Measurements from ENCODE around the gene LOXL3. TPM values are rescaled to one million over a fixed set of nuclear protein-coding genes. Genes with fewer than 3 reads are reported as not detected.

Gene LOXL3
- total RNA-seq, 1 experiment from 2014 or later, result 29.0 TPM

GRCh38 chr2:74535440-74535965 is 18.2 kb downstream of the LOXL3 start:
- TF ChIP-seq CTCF (conservative IDR thresholded peaks at IDR 0.05), result no peak
- H3K14ac ChIP-seq (ENCODE audit: insufficient read depth, low read length), result no peak overlapping the region

More at GRCh38 chr2:74535440-74535965, 18.2 kb downstream of the LOXL3 start:
- Mint-ChIP-seq H3K36me3 (ENCODE audit: insufficient read depth in 1 of 3, low read depth in 3 of 3) (peaks cover 0 to 34% (median 24%) of the 10 kb centered on the region in 3 experiments; a peak in 6 of 7 replicates), H3K27ac (peak overlapping the region in 1 of 3 experiments; percentile 20; a peak in 1 of 7 replicates), H3K27me3 (ENCODE audit: low read depth) (peaks cover 2% of the 10 kb centered on the region; the same call in 1 of the 2 replicates), H3K4me3 (no peak overlapping the region; a peak in 1 of 5 replicates), H3K9me3 (no peaks in the 10 kb centered on the region), H3K4me1 (peaks cover 11 to 14% of the 10 kb centered on the region in 2 experiments)
- no peak overlapping the region for H3K9ac ChIP-seq (ENCODE audit: extremely low read depth, insufficient read length, low read length)
- no peak overlapping the region for H2BK120ac ChIP-seq (ENCODE audit: low read depth, low read length, poor library complexity, severe bottlenecking)
- no peak overlapping the region for H3K18ac ChIP-seq (ENCODE audit: insufficient read length, low read depth, low read length)
- peaks cover 3% of the 10 kb centered on the region for H3K23me2 ChIP-seq (ENCODE audit: insufficient read length, low read depth, low read length, poor library complexity, severe bottlenecking)
- H4K8ac ChIP-seq (replicated peaks; ENCODE audit: insufficient read length, low read depth, low read length), result no peak overlapping the region
- no peak overlapping the region for H3K23ac ChIP-seq (ENCODE audit: insufficient read length, low read depth, low read length)
- H2BK5ac ChIP-seq (ENCODE audit: insufficient read length, low read length), result no peak overlapping the region
- no peak overlapping the region for H4K91ac ChIP-seq (ENCODE audit: insufficient read length, low read depth, low read length)
- no peak overlapping the region for H3K4me2 ChIP-seq (ENCODE audit: insufficient read depth, insufficient read length, low read length)
- H2BK12ac ChIP-seq (ENCODE audit: insufficient read length, low read depth, low read length), result no peak overlapping the region
- H2AFZ ChIP-seq (ENCODE audit: low read length), result no peak overlapping the region
- DNase-seq, result no peak
- H3K79me1 ChIP-seq (ENCODE audit: insufficient read depth, low read depth, low read length, poor library complexity, severe bottlenecking), result no peaks in the 10 kb centered on the region
- H3K9me3 ChIP-seq (ENCODE audit: control insufficient read depth, low read depth, low read length), result no peaks in the 10 kb centered on the region
- no peak overlapping the region for H4K5ac ChIP-seq (ENCODE audit: insufficient read length, low read depth, low read length)
- no peaks in the 10 kb centered on the region for H3K27me3 ChIP-seq (ENCODE audit: insufficient read depth, low read length)
- no peak overlapping the region for H3K27ac ChIP-seq (ENCODE audit: insufficient read length, low read depth, low read length)
- H3K4me1 ChIP-seq (ENCODE audit: insufficient read depth, low read length), result no peaks in the 10 kb centered on the region
- H3T11ph ChIP-seq (ENCODE audit: low read length), result no peak overlapping the region
- no peak overlapping the region for H2AK5ac ChIP-seq (ENCODE audit: insufficient read length, low read length)
- H2BK20ac ChIP-seq (ENCODE audit: low read depth, low read length, poor library complexity, severe bottlenecking), result no peak overlapping the region
- no peak overlapping the region for H3K56ac ChIP-seq (ENCODE audit: insufficient read length, low read depth, low read length)
- WGBS (ENCODE audit: extremely low coverage, insufficient read length, low lambda C conversion rate), result no CpG with 5 or more reads among the region's 10 CpGs
- no peaks in the 10 kb centered on the region for H4K20me1 ChIP-seq (ENCODE audit: control insufficient read depth, insufficient read depth, insufficient read length)
- H2BK15ac ChIP-seq (ENCODE audit: low read depth, low read length), result no peak overlapping the region
- no peaks in the 10 kb centered on the region for H3K79me2 ChIP-seq (ENCODE audit: insufficient read depth, low read length)
- H3K4ac ChIP-seq (ENCODE audit: low read depth, low read length), result no peak overlapping the region

Measured in H9 (cell line).